GM12892 (cell line): ENCODE results near the gene LTB.

Experiments used
- POLR2A ChIP-seq: IDR thresholded peaks from 2 replicates; pipeline ENCODE4 v1.6.1; 2011; ENCODE audit warnings: low read depth, low read length, control low read depth
- POLR2AphosphoS5 ChIP-seq: IDR thresholded peaks from 2 replicates; pipeline ENCODE4 v1.6.1; 2011; ENCODE audit warnings: low read depth, low read length, control low read depth

- TF ChIP-seq POLR2AphosphoS5 (no peak; the same call in 1 of the 2 replicates), POLR2A (no peak)
Observed at GRCh38 chr6:31577579-31577966, 4.7 kb downstream of the LTB start.
